ENCODE measurements around the gene RICTOR. TPM values are rescaled to one million over a fixed set of nuclear protein-coding genes. Genes with fewer than 3 reads are reported as not detected.
A peak's percentile ranks its signal among the peaks of the same experiment; 100 is the strongest.
"Not testable (repeated sequence)": the region's sequence is repeated elsewhere in the genome, so short reads cannot be mapped to it uniquely, and the experiment has no call there.

The RICTOR gene
- total and polyA plus RNA-seq, 2 donors from 2014 or later, result 3.4 to 43.8 TPM

GRCh38 chr5:39049315-39049714 is 24.9 kb downstream of the RICTOR start:
- H3K4me1 ChIP-seq (ENCODE audit: control insufficient read depth in 2 of 3, insufficient read depth in 2 of 3, low read depth in 1 of 3, low read length in 3 of 3), result no peaks in the 10 kb centered on the region
- FAIRE-seq (no peak), DNase-seq (no peak)
- intact Hi-C loops (cut with DNase I), result no loop called here
- H3K4me3 ChIP-seq (ENCODE audit: low read length in 3 of 3), result no peak overlapping the region
- TF ChIP-seq CTCF (IDR thresholded peaks at IDR 0.05; ENCODE audit: borderline replicate concordance, extremely low read depth, insufficient read depth), result no peak
- H3K27ac ChIP-seq (ENCODE audit: low read depth in 2 of 2, low read length in 2 of 2), result no peak overlapping the region
- no peaks in the 10 kb centered on the region for H3K36me3 ChIP-seq (ENCODE audit: control insufficient read depth in 2 of 3, insufficient read depth in 3 of 3, low read length in 3 of 3)
- no peaks in the 10 kb centered on the region for H3K27me3 ChIP-seq (ENCODE audit: control insufficient read depth, insufficient read depth, low read length)
- H3K9ac ChIP-seq (ENCODE audit: low read length in 3 of 3), result no peak overlapping the region
- H3K9me3 ChIP-seq (ENCODE audit: control insufficient read depth in 2 of 3, insufficient read depth in 1 of 3, low read length in 3 of 3), result no peaks in the 10 kb centered on the region

DNA sequence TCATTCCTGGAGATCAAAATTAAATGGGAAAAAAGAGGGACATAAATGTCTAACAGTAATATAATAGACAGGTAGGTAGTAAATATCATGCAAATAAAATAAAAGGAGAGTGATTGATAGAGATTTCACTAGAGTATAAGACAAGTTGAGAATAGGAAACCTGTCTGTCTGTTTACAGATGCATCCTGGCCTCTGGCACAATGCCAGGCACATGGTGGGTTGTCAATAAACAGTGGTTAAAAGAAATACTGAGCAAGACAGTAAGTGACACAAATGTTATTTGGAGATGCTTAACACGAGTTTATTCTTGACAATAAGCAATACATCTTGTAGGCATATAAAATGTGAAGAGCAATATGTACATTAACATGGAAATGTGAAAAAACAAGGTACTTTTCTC is 33.3 kb downstream of the RICTOR start:
- H3K4me3 ChIP-seq (ENCODE audit: low read length in 3 of 3), result no peak overlapping the region
- FAIRE-seq (no peak), DNase-seq (no peak)
- H3K4me1 ChIP-seq (ENCODE audit: control insufficient read depth in 2 of 3, insufficient read depth in 2 of 3, low read depth in 1 of 3, low read length in 3 of 3), result peaks cover 0 to 3% (median 0%) of the 10 kb centered on the region in 3 donors
- no peak overlapping the region for H3K9ac ChIP-seq (ENCODE audit: low read length in 3 of 3)
- no peak for TF ChIP-seq CTCF (IDR thresholded peaks at IDR 0.05; ENCODE audit: borderline replicate concordance, extremely low read depth, insufficient read depth)
- intact Hi-C loops (cut with DNase I), result no loop called here
- no peaks in the 10 kb centered on the region for H3K36me3 ChIP-seq (ENCODE audit: control insufficient read depth in 2 of 3, insufficient read depth in 3 of 3, low read length in 3 of 3)
- no peaks in the 10 kb centered on the region for H3K9me3 ChIP-seq (ENCODE audit: control insufficient read depth in 2 of 3, insufficient read depth in 1 of 3, low read length in 3 of 3)
- no peaks in the 10 kb centered on the region for H3K27me3 ChIP-seq (ENCODE audit: control insufficient read depth, insufficient read depth, low read length)
- no peak overlapping the region for H3K27ac ChIP-seq (ENCODE audit: low read depth in 2 of 2, low read length in 2 of 2)

DNA sequence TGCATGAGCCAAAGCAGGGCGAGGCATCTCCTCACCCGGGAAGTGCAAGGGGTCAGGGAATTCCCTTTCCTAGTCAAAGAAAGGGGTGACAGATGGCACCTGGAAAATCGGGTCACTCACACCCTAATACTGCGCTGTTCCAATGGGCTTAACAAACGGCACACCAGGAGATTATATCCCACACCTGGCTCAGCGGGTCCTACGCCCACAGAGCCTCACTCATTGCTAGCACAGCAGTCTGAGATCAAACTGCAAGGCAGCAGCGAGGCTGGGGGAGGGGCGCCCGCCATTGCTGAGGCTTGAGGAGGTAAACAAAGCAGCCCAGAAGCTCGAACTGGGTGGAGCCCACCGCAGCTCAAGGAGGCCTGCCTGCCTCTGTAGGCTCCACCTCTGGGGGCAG is 39.7 kb downstream of the RICTOR start:
- H3K4me3 ChIP-seq (ENCODE audit: low read length in 3 of 3); H3K27me3 ChIP-seq (ENCODE audit: control insufficient read depth, insufficient read depth, low read length); H3K9ac ChIP-seq (ENCODE audit: low read length in 3 of 3); H3K36me3 ChIP-seq (ENCODE audit: control insufficient read depth in 2 of 3, insufficient read depth in 3 of 3, low read length in 3 of 3); H3K9me3 ChIP-seq (ENCODE audit: control insufficient read depth in 2 of 3, insufficient read depth in 1 of 3, low read length in 3 of 3); FAIRE-seq; intact Hi-C loops (cut with DNase I); H3K4me1 ChIP-seq (ENCODE audit: control insufficient read depth in 2 of 3, insufficient read depth in 2 of 3, low read depth in 1 of 3, low read length in 3 of 3); H3K27ac ChIP-seq (ENCODE audit: low read depth in 2 of 2, low read length in 2 of 2): not testable (repeated sequence)
- peak in 1 of 5 donors; percentile 27 for DNase-seq

GRCh38 chr5:39031041-39031440 is 43.2 kb downstream of the RICTOR start:
- Histone ChIP-seq H3K27me3 (ENCODE audit: control insufficient read depth, insufficient read depth, low read length) (no peaks in the 10 kb centered on the region), H3K4me1 (ENCODE audit: control insufficient read depth in 2 of 3, insufficient read depth in 2 of 3, low read depth in 1 of 3, low read length in 3 of 3) (no peaks in the 10 kb centered on the region), H3K4me3 (ENCODE audit: low read length in 3 of 3) (no peak overlapping the region), H3K27ac (ENCODE audit: low read depth in 2 of 2, low read length in 2 of 2) (no peak overlapping the region), H3K36me3 (ENCODE audit: control insufficient read depth in 2 of 3, insufficient read depth in 3 of 3, low read length in 3 of 3) (no peaks in the 10 kb centered on the region), H3K9ac (ENCODE audit: low read length in 3 of 3) (no peak overlapping the region), H3K9me3 (ENCODE audit: control insufficient read depth in 2 of 3, insufficient read depth in 1 of 3, low read length in 3 of 3) (no peaks in the 10 kb centered on the region)
- DNase-seq, result no peak
- TF ChIP-seq CTCF (IDR thresholded peaks at IDR 0.05; ENCODE audit: borderline replicate concordance, extremely low read depth, insufficient read depth), result no peak
- intact Hi-C loops (cut with DNase I), result no loop called here
- no peak for FAIRE-seq
